HG03469 (cell line): Measurements from ENCODE around the gene SDK1.
"Not testable (repeated sequence)": the region's sequence is repeated elsewhere in the genome, so short reads cannot be mapped to it uniquely, and the experiment has no call there.

Experiments
- ATAC-seq: cut with Tn5 transposase; IDR thresholded peaks from one replicate; pipeline ENCODE4 v1.9.1; 2021; ENCODE audit warnings: mild to moderate bottlenecking, moderate library complexity, moderate number of reproducible peaks; ENCODE audit not compliant: unreplicated experiment

The SDK1 gene

GRCh38 chr7:4308205-4308590 lies 1007.1 kb downstream of the SDK1 start:
- ATAC-seq: no peak

DNA sequence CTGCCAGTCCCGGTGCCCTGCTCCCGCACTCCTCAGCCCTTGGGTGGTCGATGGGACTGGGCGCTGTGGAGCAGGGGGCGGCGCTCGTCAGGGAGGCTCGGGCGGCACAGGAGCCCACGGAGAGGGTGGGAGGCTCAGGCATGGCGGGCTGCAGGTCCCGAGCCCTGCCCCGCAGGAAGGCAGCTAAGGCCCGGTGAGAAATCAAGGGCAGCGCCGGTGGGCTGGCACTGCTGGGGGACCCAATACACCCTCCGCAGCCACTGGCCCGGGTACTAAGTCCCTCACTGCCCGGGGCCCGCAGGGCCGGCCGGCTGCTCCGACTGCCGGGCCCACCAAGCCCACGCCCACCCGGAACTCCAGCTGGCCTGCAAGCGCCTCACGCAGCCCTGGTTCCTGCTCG lies 1012.9 kb downstream of the SDK1 start:
- not testable (repeated sequence) for ATAC-seq

- ATAC-seq: not testable (repeated sequence)
These were observed 1013.3 kb downstream of the SDK1 start for GRCh38 chr7:4314316-4314715.
